ENCODE measurements around the gene PWWP2A. TPM values are rescaled to one million over a fixed set of nuclear protein-coding genes. Genes with fewer than 3 reads are reported as not detected.

PWWP2A gene
- polyA plus RNA-seq, 1 experiment, result 8.7 TPM

DNA sequence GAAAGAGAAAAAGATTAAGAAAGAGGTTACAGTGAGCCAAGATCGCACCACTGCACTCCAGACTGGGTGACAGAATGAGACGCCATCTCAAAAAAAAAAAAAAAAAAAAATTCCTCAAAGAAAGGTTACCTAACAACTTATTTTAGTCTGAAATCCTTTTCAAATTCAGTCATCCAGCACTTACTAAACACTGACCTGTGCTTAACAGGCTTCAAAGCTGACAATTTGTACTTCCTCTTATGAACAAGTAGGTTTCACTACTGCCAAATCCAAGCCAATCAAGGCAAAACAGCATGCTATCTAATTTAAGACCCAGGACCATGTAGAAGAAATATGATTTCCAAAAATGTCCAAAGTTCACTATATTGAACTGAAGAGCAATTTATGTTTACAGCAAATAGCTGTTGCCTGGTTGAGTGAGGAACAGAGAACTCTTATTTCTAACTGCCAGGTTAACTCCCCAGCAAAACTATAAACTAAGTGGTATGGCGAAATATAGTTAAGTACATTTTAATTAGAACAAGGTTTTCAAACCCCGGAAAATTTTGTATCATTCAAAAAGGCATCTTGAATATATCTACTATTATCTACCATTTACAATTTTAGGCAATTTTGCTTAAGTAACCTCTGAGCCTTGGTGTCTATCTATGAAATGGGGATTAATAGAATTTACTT is 13.4 kb downstream of the PWWP2A start:
- TF ChIP-seq, protein P1, sequence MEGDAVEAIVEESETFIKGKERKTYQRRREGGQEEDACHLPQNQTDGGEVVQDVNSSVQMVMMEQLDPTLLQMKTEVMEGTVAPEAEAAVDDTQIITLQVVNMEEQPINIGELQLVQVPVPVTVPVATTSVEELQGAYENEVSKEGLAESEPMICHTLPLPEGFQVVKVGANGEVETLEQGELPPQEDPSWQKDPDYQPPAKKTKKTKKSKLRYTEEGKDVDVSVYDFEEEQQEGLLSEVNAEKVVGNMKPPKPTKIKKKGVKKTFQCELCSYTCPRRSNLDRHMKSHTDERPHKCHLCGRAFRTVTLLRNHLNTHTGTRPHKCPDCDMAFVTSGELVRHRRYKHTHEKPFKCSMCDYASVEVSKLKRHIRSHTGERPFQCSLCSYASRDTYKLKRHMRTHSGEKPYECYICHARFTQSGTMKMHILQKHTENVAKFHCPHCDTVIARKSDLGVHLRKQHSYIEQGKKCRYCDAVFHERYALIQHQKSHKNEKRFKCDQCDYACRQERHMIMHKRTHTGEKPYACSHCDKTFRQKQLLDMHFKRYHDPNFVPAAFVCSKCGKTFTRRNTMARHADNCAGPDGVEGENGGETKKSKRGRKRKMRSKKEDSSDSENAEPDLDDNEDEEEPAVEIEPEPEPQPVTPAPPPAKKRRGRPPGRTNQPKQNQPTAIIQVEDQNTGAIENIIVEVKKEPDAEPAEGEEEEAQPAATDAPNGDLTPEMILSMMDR (IDR thresholded peaks at IDR 0.05; ENCODE audit: insufficient read depth, low read depth, low read length), result no peak
- no peaks in the 10 kb centered on the region for H3K27me3 ChIP-seq (ENCODE audit: control insufficient read depth, insufficient read depth, low read length)
- no peak overlapping the region for H3K4me3 ChIP-seq (ENCODE audit: low read depth, low read length)
- POLR2A ChIA-PET, result interaction anchor here (0.6 kb wide), 1 partner anchor 13 kb away, joined by 3 read pairs; the partner anchor contains the start of gene PWWP2A
- no peaks in the 10 kb centered on the region for H3K36me3 ChIP-seq (ENCODE audit: control insufficient read depth, insufficient read depth, low read length)
- CTCF ChIA-PET, result interaction anchor here (0.6 kb wide), 1 partner anchor 166 kb away, joined by 3 read pairs; no protein-coding TSS in a partner anchor
- DNase-seq (ENCODE audit: low read depth), result no peak

DNA sequence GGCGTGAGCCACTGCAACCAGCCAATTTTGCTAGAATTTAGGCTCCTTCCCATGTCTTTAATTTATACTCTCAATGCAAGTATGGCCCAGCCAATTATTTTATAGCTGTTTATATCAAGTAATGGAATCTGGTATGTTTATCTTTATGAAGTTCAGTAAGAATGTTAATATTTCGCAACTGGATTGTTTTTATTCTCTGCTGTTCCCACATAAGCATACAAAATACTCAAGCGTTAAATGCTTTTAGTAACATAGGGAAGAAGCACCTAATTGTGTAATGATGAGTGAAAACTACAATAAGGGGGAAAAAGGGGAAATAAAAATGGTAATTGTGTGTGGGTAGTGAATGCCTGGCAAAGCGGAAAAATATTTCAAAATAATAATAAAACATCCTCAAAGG is 21.3 kb downstream of the PWWP2A start:
- H3K36me3 ChIP-seq (ENCODE audit: control insufficient read depth, insufficient read depth, low read length), result peaks cover 3% of the 10 kb centered on the region
- H3K4me3 ChIP-seq (ENCODE audit: low read depth, low read length), result no peak overlapping the region
- TF ChIP-seq, protein P1 (IDR thresholded peaks at IDR 0.05; ENCODE audit: insufficient read depth, low read depth, low read length), result no peak
- CTCF ChIA-PET, result interaction anchor here (1.2 kb wide), 1 partner anchor 76 kb away, joined by 4 read pairs; no protein-coding TSS in a partner anchor
- no peaks in the 10 kb centered on the region for H3K27me3 ChIP-seq (ENCODE audit: control insufficient read depth, insufficient read depth, low read length)
- POLR2A ChIA-PET, result no interaction called here
- DNase-seq (ENCODE audit: low read depth), result no peak

DNA sequence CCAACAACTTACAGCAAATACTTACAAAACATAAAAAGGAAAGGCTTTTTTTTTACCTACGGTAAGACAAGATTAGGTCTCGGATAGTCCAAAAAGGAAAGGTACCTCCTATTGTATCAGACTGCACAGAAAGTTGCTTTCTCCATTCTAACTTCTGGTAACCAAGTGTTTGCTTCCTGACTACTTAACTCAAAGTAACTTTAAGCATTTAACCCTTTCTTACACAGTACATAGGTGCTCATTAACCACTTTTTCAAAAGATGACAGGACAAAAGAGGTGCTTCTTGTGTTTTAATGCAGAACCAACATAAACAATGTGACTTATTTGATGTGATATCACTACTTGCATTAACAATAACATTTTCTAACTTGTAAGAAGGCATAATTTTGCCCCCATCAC is 23.1 kb downstream of the PWWP2A start:
- TF ChIP-seq, protein P1 (IDR thresholded peaks at IDR 0.05; ENCODE audit: insufficient read depth, low read depth, low read length), result no peak
- peaks cover 3% of the 10 kb centered on the region for H3K36me3 ChIP-seq (ENCODE audit: control insufficient read depth, insufficient read depth, low read length)
- POLR2A ChIA-PET, result no interaction called here
- DNase-seq (ENCODE audit: low read depth), result no peak
- no peak overlapping the region for H3K4me3 ChIP-seq (ENCODE audit: low read depth, low read length)
- no peaks in the 10 kb centered on the region for H3K27me3 ChIP-seq (ENCODE audit: control insufficient read depth, insufficient read depth, low read length)
- CTCF ChIA-PET, result no interaction called here

DNA sequence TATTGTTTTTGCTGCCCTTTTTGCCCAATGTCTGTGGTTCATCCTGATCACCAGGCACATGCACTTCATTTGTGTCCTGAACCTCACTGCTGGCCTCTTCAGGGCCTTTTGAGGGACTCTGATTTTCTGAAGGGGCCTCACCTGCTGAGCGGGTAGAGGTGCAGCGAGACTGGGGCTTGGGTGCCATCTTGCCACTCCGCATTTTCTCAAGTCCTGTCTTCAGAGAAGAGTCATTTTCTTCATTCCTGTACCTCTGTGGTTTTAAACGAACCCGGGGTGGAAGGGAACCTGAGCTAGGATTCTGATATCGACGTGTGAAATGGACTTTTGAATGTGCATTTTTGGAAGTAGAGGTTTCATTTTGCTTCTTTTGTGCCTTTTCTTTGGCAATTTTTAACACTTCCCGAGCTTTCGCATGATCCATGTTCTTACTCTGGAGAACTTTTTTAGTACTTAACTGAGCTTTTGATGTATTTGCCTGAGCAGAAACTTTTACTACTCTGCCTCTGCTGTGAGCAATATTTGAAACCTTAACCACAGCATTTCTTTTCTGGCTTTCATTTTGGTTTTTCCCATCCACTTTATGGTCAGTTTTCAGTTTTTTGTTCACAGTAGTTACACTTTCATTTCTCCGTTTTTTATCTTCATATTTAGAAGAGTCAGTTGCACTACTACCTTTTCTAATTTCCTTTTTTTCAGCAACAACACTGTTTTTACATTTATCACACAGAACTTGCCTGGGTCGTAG is 26.1 kb downstream of the PWWP2A start:
- ChIA-PET CTCF (no interaction called here), POLR2A (no interaction called here)
- Histone ChIP-seq H3K27me3 (ENCODE audit: control insufficient read depth, insufficient read depth, low read length) (no peaks in the 10 kb centered on the region), H3K4me3 (ENCODE audit: low read depth, low read length) (no peak overlapping the region), H3K36me3 (ENCODE audit: control insufficient read depth, insufficient read depth, low read length) (peaks cover 2% of the 10 kb centered on the region)
- TF ChIP-seq, protein P1 (IDR thresholded peaks at IDR 0.05; ENCODE audit: insufficient read depth, low read depth, low read length), result no peak
- DNase-seq (ENCODE audit: low read depth), result no peak

DNA sequence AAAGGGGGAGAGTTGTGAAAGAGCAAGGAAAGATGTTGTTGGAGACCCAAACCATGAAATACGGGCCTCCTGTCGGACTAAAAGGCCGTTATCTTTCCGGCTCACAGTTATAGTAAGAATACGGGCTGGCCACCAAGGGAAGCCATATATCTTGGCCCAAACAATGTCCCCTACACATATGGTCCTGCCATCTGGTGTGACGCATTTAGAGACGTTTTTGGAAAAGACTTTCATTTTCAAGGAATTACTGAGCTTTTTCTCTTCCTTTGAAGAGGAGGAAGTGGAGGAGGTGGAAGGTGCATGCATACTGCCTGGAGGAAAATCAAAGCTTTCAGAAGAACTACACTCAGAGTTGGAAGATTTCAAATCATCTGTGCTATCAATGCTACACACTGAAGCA is 26.7 kb downstream of the PWWP2A start:
- CTCF ChIA-PET, result interaction anchor here (0.7 kb wide), 1 partner anchor 70 kb away, joined by 3 read pairs; no protein-coding TSS in a partner anchor
- Histone ChIP-seq H3K27me3 (ENCODE audit: control insufficient read depth, insufficient read depth, low read length) (no peaks in the 10 kb centered on the region), H3K36me3 (ENCODE audit: control insufficient read depth, insufficient read depth, low read length) (peaks cover 2% of the 10 kb centered on the region), H3K4me3 (ENCODE audit: low read depth, low read length) (no peak overlapping the region)
- TF ChIP-seq, protein P1 (IDR thresholded peaks at IDR 0.05; ENCODE audit: insufficient read depth, low read depth, low read length), result no peak
- POLR2A ChIA-PET, result no interaction called here
- no peak for DNase-seq (ENCODE audit: low read depth)

Measured in BJ (cell line).